Neutrophil (primary cell): ENCODE results near the gene NT5C.
"Not testable (repeated sequence)": the region's sequence is repeated elsewhere in the genome, so short reads cannot be mapped to it uniquely, and the experiment has no call there.

Source experiments
- H3K27ac ChIP-seq: fragments of 200-600 bp; sonication (generic); 2 replicates; pipeline ENCODE4 v1.5.1; 2016; ENCODE audit warnings: mild to moderate bottlenecking, moderate library complexity
- H3K27me3 ChIP-seq: fragments of 200-600 bp; sonication (generic); 2 replicates; pipeline ENCODE4 v1.6.0; 2016; ENCODE audit warnings: mild to moderate bottlenecking
- H3K36me3 ChIP-seq: fragments of 200-600 bp; sonication (generic); 2 replicates; pipeline ENCODE4 v1.5.1; 2017
- H3K4me1 ChIP-seq, 2 experiments: fragments of 200-600 bp in 1 of 2; sonication (generic) in 1 of 2; 1 replicate in 1 of 2; 2 replicates in 1 of 2; pipeline versions ENCODE4 v1.5.1 to v1.6.1; 2013 to 2016; ENCODE audit warnings: low read depth in 1 of 2, low read length in 1 of 2, mild to moderate bottlenecking in 1 of 2, moderate library complexity in 1 of 2; ENCODE audit not compliant: control insufficient read depth in 1 of 2, insufficient read depth in 1 of 2
- H3K4me3 ChIP-seq, 2 experiments: fragments of 200-600 bp in 1 of 2; sonication (generic) in 1 of 2; 1 replicate in 1 of 2; 2 replicates in 1 of 2; pipeline ENCODE4 v1.5.1; 2013 to 2016; ENCODE audit warnings: low read depth in 1 of 2, low read length in 1 of 2, mild to moderate bottlenecking in 1 of 2, moderate library complexity in 1 of 2
- H3K9me3 ChIP-seq: fragments of 200-600 bp; sonication (generic); 2 replicates; pipeline ENCODE4 v1.5.1; 2016
- CTCF ChIP-seq: fragments of 200-600 bp; sonication (generic); IDR thresholded peaks from 2 replicates; pipeline ENCODE4 v1.5.1; 2016; ENCODE audit warnings: antibody characterized with exemption

Gene NT5C

GRCh38 chr17:75173526-75173925 lies 42.0 kb upstream of the NT5C start:
- Histone ChIP-seq H3K27ac (no peak overlapping the region), H3K27me3 (no peaks in the 10 kb centered on the region), H3K9me3 (no peaks in the 10 kb centered on the region), H3K4me3 (no peak overlapping the region), H3K36me3 (peaks cover 41% of the 10 kb centered on the region), H3K4me1 (no peaks in the 10 kb centered on the region)
- TF ChIP-seq CTCF, result no peak

- no peak overlapping the region for H3K27ac ChIP-seq
- no peak for TF ChIP-seq CTCF
- no peaks in the 10 kb centered on the region for H3K4me1 ChIP-seq
- H3K36me3 ChIP-seq, result peaks cover 34% of the 10 kb centered on the region
- H3K9me3 ChIP-seq, result no peaks in the 10 kb centered on the region
- no peaks in the 10 kb centered on the region for H3K27me3 ChIP-seq
- H3K4me3 ChIP-seq, result no peak overlapping the region
Measured at GRCh38 chr17:75168998-75169397, 37.5 kb upstream of the NT5C start.

- not testable (repeated sequence) for H3K27ac ChIP-seq, H3K9me3 ChIP-seq, H3K4me1 ChIP-seq, H3K27me3 ChIP-seq, H3K4me3 ChIP-seq
- H3K36me3 ChIP-seq, result peaks cover 17% of the 10 kb centered on the region
Measured at GRCh38 chr17:75164606-75165005, 33.1 kb upstream of the NT5C start.

- H3K27me3 ChIP-seq, result no peaks in the 10 kb centered on the region
- no peaks in the 10 kb centered on the region for H3K9me3 ChIP-seq
- no peak overlapping the region for H3K4me3 ChIP-seq
- no peaks in the 10 kb centered on the region for H3K4me1 ChIP-seq
- no peak overlapping the region for H3K27ac ChIP-seq
- H3K36me3 ChIP-seq, result peaks cover 17% of the 10 kb centered on the region
- TF ChIP-seq CTCF, result no peak
Measured at GRCh38 chr17:75163074-75163473, 31.5 kb upstream of the NT5C start.

- no peak for TF ChIP-seq CTCF
- Histone ChIP-seq H3K4me3 (no peak overlapping the region), H3K27me3 (no peaks in the 10 kb centered on the region), H3K9me3 (no peaks in the 10 kb centered on the region), H3K36me3 (peaks cover 2% of the 10 kb centered on the region), H3K4me1 (peaks cover 3 to 4% of the 10 kb centered on the region in 2 experiments), H3K27ac (no peak overlapping the region)
Measured at GRCh38 chr17:75160211-75160610, 28.7 kb upstream of the NT5C start.

GRCh38 chr17:75159196-75160031 lies 27.9 kb upstream of the NT5C start:
- Histone ChIP-seq H3K4me3 (no peak overlapping the region), H3K27ac (no peak overlapping the region), H3K36me3 (no peaks in the 10 kb centered on the region), H3K27me3 (no peaks in the 10 kb centered on the region), H3K4me1 (peaks cover 10 to 11% of the 10 kb centered on the region in 2 experiments), H3K9me3 (no peaks in the 10 kb centered on the region)
- TF ChIP-seq CTCF, result no peak

- H3K4me1 ChIP-seq, result peaks cover 11 to 14% of the 10 kb centered on the region in 2 experiments
- not testable (repeated sequence) for H3K4me3 ChIP-seq, H3K36me3 ChIP-seq, H3K9me3 ChIP-seq, H3K27ac ChIP-seq, H3K27me3 ChIP-seq
Measured at GRCh38 chr17:75158480-75158879, 26.9 kb upstream of the NT5C start.
